CD4-positive, alpha-beta T cell treated with Interleukin-17A for 4 hours (primary cell): ENCODE data around the gene LSAMP.

Source experiments
- DNase-seq: peaks from one replicate; pipeline ENCODE4 v3.0.0-alpha.2; 2020; ENCODE audit warnings: mixed read lengths

The LSAMP gene

DNA sequence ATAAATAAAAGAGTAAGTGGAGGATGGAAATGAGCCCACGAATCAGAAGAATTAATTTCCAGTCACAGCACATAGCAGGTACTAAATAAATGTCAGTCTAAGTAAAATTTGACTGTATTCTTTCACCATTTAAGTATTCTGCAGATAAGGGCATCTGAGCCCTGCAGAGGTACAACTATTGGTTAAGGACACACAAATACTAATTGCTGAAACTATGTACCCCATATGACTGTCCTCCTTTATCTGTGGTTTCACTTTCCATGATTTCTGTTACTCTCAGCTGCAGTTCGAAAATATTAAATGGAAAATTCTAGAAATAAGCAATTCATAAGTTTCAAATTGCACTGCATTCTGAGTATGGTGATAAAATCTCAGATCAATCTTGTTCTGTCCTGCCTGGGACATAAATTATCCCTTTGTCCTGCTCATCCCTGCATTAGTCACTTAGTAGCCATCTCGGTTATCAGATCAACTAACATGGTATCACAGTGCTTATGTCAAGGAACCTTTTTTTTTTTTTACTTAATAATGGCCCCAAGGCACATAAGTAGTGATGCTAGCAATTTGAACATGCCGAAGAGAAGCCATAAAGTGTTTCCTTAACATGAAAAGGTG lies 95.1 kb downstream of the LSAMP start:
- no peak for DNase-seq

DNA sequence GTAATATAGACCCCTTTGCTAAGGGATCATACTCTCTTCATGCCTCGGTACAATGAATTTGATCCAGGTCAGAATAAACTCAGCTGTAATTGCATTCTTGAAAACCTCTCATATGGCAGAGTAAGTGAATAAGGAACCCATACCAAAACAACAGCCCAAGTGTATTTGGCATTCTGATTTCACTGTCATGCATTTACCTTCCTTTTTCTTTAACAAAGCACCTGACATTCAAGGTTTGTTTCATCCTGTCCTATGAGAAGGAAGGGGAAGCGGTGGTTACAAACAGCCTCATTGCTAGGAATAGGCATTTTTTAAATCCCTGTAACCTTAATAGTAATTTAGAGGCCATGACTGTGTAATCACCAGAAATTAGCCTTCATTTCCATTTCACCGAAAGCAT lies 97.1 kb downstream of the LSAMP start:
- DNase-seq: no peak

- DNase-seq: no peak
Measured at GRCh38 chr3:116342499-116342898, 102.8 kb downstream of the LSAMP start.

- no peak for DNase-seq
Measured at GRCh38 chr3:116341899-116342298, 103.4 kb downstream of the LSAMP start.

GRCh38 chr3:116341381-116341780 lies 103.9 kb downstream of the LSAMP start:
- DNase-seq: no peak

GRCh38 chr3:116340680-116341216 lies 104.5 kb downstream of the LSAMP start:
- no peak for DNase-seq

DNA sequence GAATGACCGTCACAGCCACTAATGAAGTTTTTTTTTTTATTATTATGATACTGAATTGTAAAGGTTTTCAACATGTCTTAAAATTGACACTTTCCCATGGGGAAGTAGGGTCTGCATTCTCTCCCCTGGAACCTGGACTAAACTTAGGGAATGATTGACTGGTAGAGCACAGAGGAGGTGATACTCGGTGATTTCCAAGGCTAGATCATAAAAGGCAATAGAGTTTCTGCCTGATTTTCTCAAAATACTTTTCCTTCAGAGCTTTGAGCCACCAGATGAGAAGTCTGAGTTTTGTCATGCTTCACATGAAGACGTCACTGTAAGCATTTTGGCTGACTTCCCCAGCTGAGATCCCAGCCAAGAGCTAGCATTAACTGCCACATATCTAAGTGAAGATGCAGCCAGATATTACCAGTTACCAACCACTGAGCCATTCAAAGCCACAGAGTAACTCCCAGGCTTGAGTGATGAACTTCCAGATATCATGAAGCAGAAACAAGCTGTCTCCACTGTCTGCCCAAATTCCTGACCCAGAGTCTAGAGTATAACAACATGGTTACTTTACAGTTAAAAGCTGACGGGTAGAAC lies 105.8 kb downstream of the LSAMP start:
- DNase-seq: no peak

DNA sequence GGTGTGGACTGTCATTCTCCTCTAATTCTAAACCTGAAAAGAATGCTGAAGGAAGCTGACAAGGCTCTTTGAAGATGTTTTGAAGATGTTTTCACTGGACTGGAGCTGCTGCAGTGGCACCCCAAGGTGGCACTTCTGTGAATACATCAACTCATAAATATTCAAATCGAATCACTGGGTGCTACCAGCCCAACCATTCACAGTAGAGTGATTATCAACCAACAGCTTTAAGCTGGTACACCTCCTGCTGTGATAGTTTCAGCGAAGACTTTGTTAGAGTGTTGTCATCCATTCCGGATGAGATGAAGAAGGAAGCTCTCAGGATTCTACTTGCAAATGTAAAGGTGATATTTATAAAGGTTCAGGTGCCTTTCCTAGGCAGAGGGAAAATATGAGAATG lies 106.6 kb downstream of the LSAMP start:
- no peak for DNase-seq

DNA sequence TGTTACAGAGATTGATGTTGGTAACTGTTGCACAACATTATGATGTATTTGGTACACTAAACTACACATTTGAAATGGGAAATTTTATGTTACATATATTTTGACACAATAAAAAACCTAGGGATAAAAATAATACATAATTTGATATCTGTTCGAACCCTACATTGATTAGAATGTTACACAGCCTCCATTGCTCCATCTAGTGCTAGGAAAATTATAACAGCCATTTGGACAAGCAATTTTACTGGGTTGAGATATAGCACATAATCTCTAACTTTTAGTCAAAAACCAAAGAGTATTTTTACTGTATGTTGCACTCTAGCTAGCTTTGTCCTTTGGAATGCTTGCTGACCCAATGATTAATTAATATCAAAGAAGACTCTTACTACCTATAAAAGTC lies 108.1 kb downstream of the LSAMP start:
- no peak for DNase-seq

DNA sequence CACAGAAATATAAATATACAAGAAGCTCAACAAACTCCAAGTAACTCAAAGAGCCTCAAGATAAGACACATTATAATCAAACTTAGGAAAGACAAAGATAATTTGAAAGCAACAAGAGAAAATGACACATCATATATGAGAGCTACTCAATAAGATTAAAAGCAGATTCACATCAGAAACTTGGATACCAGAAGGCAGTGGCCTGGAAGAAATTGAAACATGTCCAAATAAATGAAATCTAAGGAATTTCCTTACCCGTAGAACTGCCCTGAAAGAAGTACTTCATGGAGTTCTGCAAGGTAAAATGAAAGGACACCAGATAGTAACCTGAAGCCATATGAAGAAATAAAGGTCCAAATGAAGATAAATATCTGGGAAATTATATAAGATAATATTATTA lies 113.9 kb downstream of the LSAMP start:
- DNase-seq: no peak

GRCh38 chr3:116322750-116323375 lies 122.4 kb downstream of the LSAMP start:
- no peak for DNase-seq

GRCh38 chr3:116318370-116318769 lies 126.9 kb downstream of the LSAMP start:
- no peak for DNase-seq

DNA sequence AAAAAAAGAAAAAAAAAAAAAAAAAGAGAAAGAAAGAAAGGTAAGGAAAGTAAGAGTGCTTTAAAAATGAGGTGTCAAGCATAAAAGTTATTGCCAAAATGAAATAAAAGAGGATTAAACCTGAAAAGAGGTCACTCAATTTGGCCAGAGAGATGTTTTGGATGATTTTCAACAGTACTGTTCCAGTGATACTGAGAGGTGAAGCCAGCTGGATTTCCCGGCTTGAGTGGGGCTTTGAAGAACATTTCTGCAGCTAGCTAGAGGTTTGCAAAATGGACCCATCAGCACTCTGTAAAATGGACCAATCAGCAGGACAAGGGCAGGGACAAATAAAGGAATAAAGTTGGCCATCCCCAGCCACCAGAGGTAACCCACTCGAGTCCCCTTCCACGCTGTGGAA lies 128.5 kb downstream of the LSAMP start:
- no peak for DNase-seq

DNA sequence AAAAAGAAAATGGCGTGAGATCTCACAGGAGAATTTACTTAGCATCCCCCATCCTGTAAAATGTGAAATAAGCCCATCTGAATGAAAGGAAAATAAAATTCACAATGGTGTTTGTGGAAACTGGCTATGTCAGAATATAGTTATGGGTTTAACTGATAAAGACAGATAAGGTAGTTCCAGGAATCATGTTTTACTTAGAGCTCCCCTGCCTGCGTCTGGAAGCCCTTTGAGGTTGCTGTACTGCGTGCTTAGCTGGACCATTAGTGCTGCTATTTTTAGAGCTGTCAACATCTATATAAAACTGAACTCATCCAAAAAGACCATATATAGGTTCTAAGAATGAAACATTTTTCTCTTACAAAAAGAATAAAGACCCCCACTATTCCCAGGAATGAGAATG lies 130.8 kb downstream of the LSAMP start:
- DNase-seq: no peak

- DNase-seq: no peak
Measured at GRCh38 chr3:116306720-116307119, 138.6 kb downstream of the LSAMP start.

DNA sequence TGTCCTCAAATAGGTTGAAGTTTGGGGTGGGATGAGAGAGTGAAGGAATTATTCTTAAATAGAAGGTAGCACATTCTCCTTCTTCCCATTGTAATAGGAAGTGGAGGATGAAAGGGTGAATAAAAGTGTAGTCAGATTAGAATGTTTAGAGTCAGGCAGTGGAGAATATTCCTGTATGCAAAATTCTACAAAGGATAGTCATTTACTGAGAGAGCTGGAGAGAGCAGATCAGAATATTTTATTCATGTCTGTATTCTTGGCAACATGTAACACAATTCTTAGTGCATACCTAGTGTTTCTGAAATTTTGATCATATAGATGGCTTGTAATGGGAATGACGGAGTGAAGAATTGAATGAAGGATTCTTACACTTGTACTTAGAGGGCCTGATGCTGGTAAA lies 139.1 kb downstream of the LSAMP start:
- no peak for DNase-seq

GRCh38 chr3:116302087-116302747 lies 143.1 kb downstream of the LSAMP start:
- no peak for DNase-seq

GRCh38 chr3:116301422-116301821 lies 143.9 kb downstream of the LSAMP start:
- no peak for DNase-seq

- DNase-seq: no peak
Measured at GRCh38 chr3:116300226-116300625, 145.1 kb downstream of the LSAMP start.

DNA sequence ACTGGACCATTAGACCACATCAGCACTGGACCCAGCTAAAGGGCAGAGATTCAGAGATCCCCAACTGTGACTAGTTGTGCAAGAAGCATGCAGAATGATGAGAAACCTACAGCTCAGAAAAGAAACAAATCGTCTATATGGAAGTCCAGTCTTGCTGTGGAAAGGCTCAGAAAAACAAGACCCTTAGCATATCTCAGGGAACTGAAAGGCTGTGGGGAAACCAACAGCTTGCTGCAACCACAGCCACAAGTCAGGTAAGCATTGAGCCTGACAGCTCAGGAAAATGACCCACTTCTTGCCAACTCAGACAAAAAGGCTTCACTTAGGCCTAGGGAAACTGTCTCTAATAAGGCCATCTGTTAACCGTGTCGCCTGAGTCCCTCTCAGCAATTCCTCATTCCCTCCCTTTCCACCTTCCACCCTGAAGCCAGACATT lies 145.6 kb downstream of the LSAMP start:
- DNase-seq: no peak

DNA sequence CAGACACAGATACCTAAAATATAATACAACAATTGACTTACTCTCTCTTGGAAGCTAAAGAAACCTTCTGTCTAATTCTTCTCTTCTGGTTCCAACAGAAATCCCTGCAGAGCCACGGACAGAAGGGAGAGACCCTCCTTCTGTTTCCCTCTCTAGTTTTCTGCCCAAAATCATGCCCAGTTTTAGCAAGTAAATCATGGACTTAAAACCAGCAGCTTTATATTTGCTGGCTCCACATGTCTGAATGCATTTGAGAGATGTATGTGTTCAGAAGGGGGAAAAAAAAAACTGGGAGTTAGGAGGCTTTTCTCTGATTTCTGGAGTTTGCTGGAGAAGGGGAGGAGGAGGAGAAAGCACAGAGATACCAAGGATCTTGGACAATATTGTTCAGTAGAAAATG lies 147.1 kb downstream of the LSAMP start:
- DNase-seq: no peak

- DNase-seq: no peak
Measured at GRCh38 chr3:116291141-116291540, 154.1 kb downstream of the LSAMP start.

DNA sequence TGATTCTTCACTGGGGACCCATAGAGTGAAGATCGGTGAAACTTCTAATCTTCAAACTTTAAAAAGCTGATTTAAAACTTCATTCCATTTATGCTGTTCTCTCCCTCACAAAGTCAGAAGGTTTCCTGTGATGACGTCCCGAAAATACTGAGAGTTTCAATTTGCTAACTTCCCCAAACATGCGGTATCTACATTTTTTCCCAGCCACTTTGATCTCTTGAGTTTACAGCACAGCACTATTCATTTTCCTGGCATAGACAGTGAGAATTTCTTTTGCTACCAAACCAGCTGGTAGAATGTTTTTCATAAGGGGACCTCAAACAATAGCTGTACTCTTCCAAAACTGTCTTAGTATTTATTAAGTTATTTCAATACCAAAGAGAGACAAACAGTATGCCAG lies 156.8 kb downstream of the LSAMP start:
- DNase-seq: no peak
